ENCODE results near the gene LINGO1. TPM values are rescaled to one million over a fixed set of nuclear protein-coding genes. Genes with fewer than 3 reads are reported as not detected.

LINGO1 gene
- total RNA-seq, 6 experiments from 2014 or later: 0.31 to 1.2 (median 0.39) TPM

DNA sequence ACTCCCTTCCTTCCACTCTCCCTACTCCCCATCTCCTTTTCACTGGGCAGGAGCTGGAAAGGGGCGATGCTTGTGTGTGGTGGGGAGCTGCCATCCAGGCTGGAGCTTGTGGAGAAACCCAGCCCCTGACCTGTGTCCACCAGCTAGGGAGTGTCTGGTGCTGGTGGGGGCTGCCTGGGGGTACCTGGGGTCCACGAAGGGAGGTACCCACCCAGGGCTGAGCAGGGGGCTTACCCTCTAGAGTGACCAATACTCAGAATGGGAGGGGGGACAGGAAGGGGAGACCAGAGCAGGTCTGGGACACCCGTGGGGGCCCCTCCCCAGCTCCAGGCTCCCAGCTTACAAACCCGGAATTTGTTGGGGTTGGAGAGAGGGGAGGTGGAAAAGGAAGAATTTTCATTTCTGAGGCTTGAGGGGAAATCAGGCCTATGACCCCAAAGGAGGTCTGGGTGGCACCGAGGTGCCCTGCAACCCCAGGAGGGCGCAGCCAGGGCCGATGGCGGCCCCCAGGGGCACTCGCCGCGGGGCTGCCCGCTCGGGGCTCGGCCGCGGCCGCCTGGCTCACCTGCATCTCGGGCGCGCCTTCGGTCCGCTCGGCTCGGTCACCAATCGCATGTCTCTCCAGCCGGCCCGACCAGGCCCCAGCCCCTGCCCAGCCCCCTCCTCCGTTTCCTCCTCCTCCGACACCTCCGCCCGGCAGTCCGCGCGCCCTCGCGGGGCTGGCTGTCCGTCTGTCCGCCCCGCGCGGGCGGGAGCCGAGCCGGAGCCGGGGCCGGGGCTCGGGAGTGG, 773 bp downstream of the LINGO1 start:
- ATAC-seq: no peak
- peak overlapping the region in 2 of 3 donors; percentile 6 to 31 for H3K4me3 ChIP-seq
- intact Hi-C loops (cut with DNase I): loop anchor here in 1 of 2 donors (10.0 kb wide), 1 partner anchor 193 kb away; no protein-coding TSS in a partner anchor
- H3K9me3 ChIP-seq: no peaks in the 10 kb centered on the region
- DNase-seq: no peak
- no peaks in the 10 kb centered on the region for H3K36me3 ChIP-seq
- H3K27me3 ChIP-seq: peaks cover 0 to 20% of the 10 kb centered on the region in 2 donors
- H3K4me1 ChIP-seq: peaks cover 0 to 11% (median 2%) of the 10 kb centered on the region in 4 donors
- no peak for TF ChIP-seq POLR2A (IDR thresholded peaks at IDR 0.05)
- no peak for TF ChIP-seq CTCF (IDR thresholded peaks at IDR 0.05)
- no peak overlapping the region for H3K27ac ChIP-seq
- WGBS (ENCODE audit: insufficient coverage, low coverage, low lambda C conversion rate, missing lambda C conversion rate): 5% methylated on average over 8 of the region's 47 CpGs

DNA sequence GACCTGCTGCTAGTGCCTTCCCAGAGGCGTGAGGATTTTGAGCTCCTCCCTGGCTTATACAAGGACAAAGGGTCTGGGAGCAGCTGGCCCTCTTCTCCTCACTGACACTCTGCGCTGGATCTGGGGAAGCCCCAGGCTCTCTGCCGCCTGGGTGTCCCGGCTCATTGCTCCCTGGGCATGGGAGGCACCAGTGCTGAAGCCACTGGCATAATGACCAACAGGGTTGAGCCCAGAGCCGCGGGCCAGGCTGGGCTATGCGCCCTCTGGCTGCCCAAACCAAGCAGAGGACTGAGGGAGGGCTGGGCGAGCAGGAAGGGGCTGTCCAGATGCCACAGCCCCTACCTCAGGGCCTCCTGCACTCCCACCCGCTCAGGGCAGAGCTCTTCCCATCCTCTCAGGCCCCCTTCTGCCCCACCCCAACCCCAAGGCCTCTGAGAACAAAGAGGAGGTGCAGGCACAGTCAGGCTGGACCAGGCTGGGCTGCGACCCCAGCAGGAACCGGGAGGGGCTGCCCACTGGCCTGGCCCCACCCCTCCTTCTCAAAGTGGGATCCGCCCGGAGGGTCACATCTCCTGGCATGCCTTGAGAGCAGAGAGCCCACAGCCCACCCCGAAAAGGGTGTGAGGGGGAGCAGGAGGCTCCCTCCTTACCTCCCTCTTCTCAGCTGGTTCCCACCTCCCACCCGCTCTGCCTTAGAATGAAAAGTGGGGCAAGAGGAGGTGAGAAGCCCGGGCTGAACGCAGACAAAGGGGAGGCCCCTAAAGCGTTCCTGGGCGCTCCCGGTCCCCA, 1.6 kb downstream of the LINGO1 start:
- H3K36me3 ChIP-seq: no peaks in the 10 kb centered on the region
- intact Hi-C loops (cut with DNase I): loop anchor here in 1 of 2 donors (10.0 kb wide), 1 partner anchor 194 kb away; no protein-coding TSS in a partner anchor
- no peak overlapping the region for H3K4me3 ChIP-seq
- ATAC-seq: no peak
- no peaks in the 10 kb centered on the region for H3K9me3 ChIP-seq
- WGBS (ENCODE audit: insufficient coverage, low coverage, low lambda C conversion rate, missing lambda C conversion rate): 43% methylated on average over 2 of the region's 20 CpGs
- peaks cover 0 to 11% (median 2%) of the 10 kb centered on the region in 4 donors for H3K4me1 ChIP-seq
- no peak for DNase-seq
- TF ChIP-seq CTCF (IDR thresholded peaks at IDR 0.05): no peak
- no peak for TF ChIP-seq POLR2A (IDR thresholded peaks at IDR 0.05)
- peaks cover 0 to 20% of the 10 kb centered on the region in 2 donors for H3K27me3 ChIP-seq
- no peak overlapping the region for H3K27ac ChIP-seq

GRCh38 chr15:77630056-77630455, 2.7 kb downstream of the LINGO1 start:
- Histone ChIP-seq H3K9me3 (no peaks in the 10 kb centered on the region), H3K27ac (no peak overlapping the region), H3K4me1 (peaks cover 0 to 11% (median 2%) of the 10 kb centered on the region in 4 donors), H3K27me3 (peaks cover 0 to 19% of the 10 kb centered on the region in 2 donors), H3K36me3 (no peaks in the 10 kb centered on the region), H3K4me3 (no peak overlapping the region)
- DNase-seq (no peak), ATAC-seq (no peak)
- intact Hi-C loops (cut with DNase I): loop anchor here in 1 of 2 donors (10.0 kb wide), 1 partner anchor 195 kb away; no protein-coding TSS in a partner anchor
- TF ChIP-seq CTCF (IDR thresholded peaks at IDR 0.05) (no peak), POLR2A (IDR thresholded peaks at IDR 0.05) (no peak)
- 83% methylated on average over 8 of the region's 9 CpGs for WGBS (ENCODE audit: insufficient coverage, low coverage, low lambda C conversion rate, missing lambda C conversion rate)

GRCh38 chr15:77629070-77630030, 3.4 kb downstream of the LINGO1 start:
- H3K27ac ChIP-seq: no peak overlapping the region
- no peak overlapping the region for H3K4me3 ChIP-seq
- WGBS (ENCODE audit: insufficient coverage, low coverage, low lambda C conversion rate, missing lambda C conversion rate): 70% methylated on average over 8 of the region's 8 CpGs
- TF ChIP-seq CTCF (IDR thresholded peaks at IDR 0.05) (no peak), POLR2A (IDR thresholded peaks at IDR 0.05) (no peak)
- DNase-seq (no peak), ATAC-seq (no peak)
- no peaks in the 10 kb centered on the region for H3K9me3 ChIP-seq
- H3K27me3 ChIP-seq: peaks cover 0 to 12% of the 10 kb centered on the region in 2 donors
- intact Hi-C loops (cut with DNase I): loop anchor here in 1 of 2 donors (10.0 kb wide), 1 partner anchor 195 kb away; no protein-coding TSS in a partner anchor
- H3K4me1 ChIP-seq: peaks cover 0 to 11% (median 2%) of the 10 kb centered on the region in 4 donors
- H3K36me3 ChIP-seq: no peaks in the 10 kb centered on the region

Measured in right lobe of liver (tissue), 6 donors.